Breast epithelium (tissue), 4 donors: ENCODE data around the gene EYA3. TPM values are rescaled to one million over a fixed set of nuclear protein-coding genes. Genes with fewer than 3 reads are reported as not detected.

Experiments
- DNase-seq, 2 donors: peaks; one replicate each; pipeline ENCODE4 v3.0.0-alpha.2; 2019; ENCODE audit warnings: low spot score in 2 of 2
- H3K27ac ChIP-seq, 2 donors: fragments of 200-600 bp; sonication (generic) in 1 of 2; one replicate each; pipeline ENCODE4 v1.5.1; 2016 to 2019; ENCODE audit warnings: mild to moderate bottlenecking in 1 of 2
- H3K27me3 ChIP-seq, 2 donors: fragments of 200-600 bp; sonication (generic) in 1 of 2; one replicate each; pipeline versions ENCODE4 v1.5.1 to v1.6.0; 2017 to 2019; ENCODE audit warnings: control low read depth in 1 of 2, mild to moderate bottlenecking in 1 of 2
- H3K36me3 ChIP-seq: fragments of 200-600 bp; one replicate; pipeline ENCODE4 v1.5.1; 2019
- H3K4me1 ChIP-seq, 2 donors: fragments of 200-600 bp; sonication (generic); one replicate each; pipeline ENCODE4 v1.5.1; 2016 to 2019; ENCODE audit warnings: control low read depth in 1 of 2
- H3K4me3 ChIP-seq, 3 donors: fragments of 200-600 bp; sonication (generic); 1 replicate in 2 of 3; 2 replicates in 1 of 3; pipeline ENCODE4 v1.5.1; 2016 to 2019; ENCODE audit warnings: mild to moderate bottlenecking in 3 of 3, moderate library complexity in 2 of 3
- H3K9me3 ChIP-seq, 2 donors: fragments of 200-600 bp; sonication (generic) in 1 of 2; one replicate each; pipeline ENCODE4 v1.5.1; 2016 to 2019; ENCODE audit warnings: control low read depth in 1 of 2
- CTCF ChIP-seq, 3 donors: fragments of 450-650 bp; IDR thresholded peaks; one replicate each; pipeline ENCODE4 v1.5.1; 2016 to 2017; ENCODE audit warnings: antibody characterized with exemption in 3 of 3, mild to moderate bottlenecking in 3 of 3, moderate library complexity in 3 of 3
- POLR2A ChIP-seq: fragments of 450-650 bp; IDR thresholded peaks from one replicate; pipeline ENCODE4 v1.6.1; 2016; ENCODE audit warnings: antibody characterized with exemption, mild to moderate bottlenecking, moderate library complexity
- POLR2AphosphoS5 ChIP-seq, 3 donors: sonication (generic); formaldehyde crosslinking; IDR thresholded peaks; one replicate each; pipeline ENCODE4 v1.6.1; 2017; ENCODE audit warnings: antibody characterized with exemption in 3 of 3
- intact Hi-C: fragments of 100-400 bp; cut with DNase I; formaldehyde crosslinking; loops from one replicate; pipeline ENCODE4 v1.15.1; 2023; ENCODE audit warnings: low total_unique reads
- total RNA-seq, 3 donors: library from RNA; depleted of rRNA; stranded (reverse); fragments of >200 nt; gene quantifications; one replicate each; pipeline ENCODE4 v1.1.0, GENCODE V29; 2016

The EYA3 gene
- total RNA-seq, 3 donors from 2014 or later, result 12.2 to 22.6 (median 18.1) TPM

GRCh38 chr1:27954186-27954585, 134.2 kb downstream of the EYA3 start:
- DNase-seq, result no peak
- no peak for TF ChIP-seq CTCF (IDR thresholded peaks at IDR 0.05)
- TF ChIP-seq POLR2AphosphoS5 (IDR thresholded peaks at IDR 0.05), result no peak
- no peak for TF ChIP-seq POLR2A
- intact Hi-C loops, result no loop called here
- Histone ChIP-seq H3K36me3 (no peaks in the 10 kb centered on the region), H3K4me3 (no peak overlapping the region), H3K27ac (no peak overlapping the region), H3K9me3 (no peaks in the 10 kb centered on the region), H3K27me3 (no peaks in the 10 kb centered on the region), H3K4me1 (no peaks in the 10 kb centered on the region)

GRCh38 chr1:27952147-27952546, 136.3 kb downstream of the EYA3 start:
- no peak for DNase-seq
- Histone ChIP-seq H3K36me3 (no peaks in the 10 kb centered on the region), H3K4me1 (no peaks in the 10 kb centered on the region), H3K4me3 (no peak overlapping the region), H3K27ac (no peak overlapping the region), H3K27me3 (no peaks in the 10 kb centered on the region), H3K9me3 (no peaks in the 10 kb centered on the region)
- TF ChIP-seq CTCF (IDR thresholded peaks at IDR 0.05) (no peak), POLR2AphosphoS5 (IDR thresholded peaks at IDR 0.05) (no peak), POLR2A (no peak)
- intact Hi-C loops, result no loop called here

GRCh38 chr1:27951396-27951795, 137.0 kb downstream of the EYA3 start:
- no peaks in the 10 kb centered on the region for H3K27me3 ChIP-seq
- H3K36me3 ChIP-seq, result no peaks in the 10 kb centered on the region
- TF ChIP-seq CTCF (IDR thresholded peaks at IDR 0.05) (no peak), POLR2A (no peak), POLR2AphosphoS5 (IDR thresholded peaks at IDR 0.05) (no peak)
- intact Hi-C loops, result loop anchor here (2.0 kb wide), 1 partner anchor 57 kb away; no protein-coding TSS in a partner anchor
- H3K4me1 ChIP-seq, result no peaks in the 10 kb centered on the region
- H3K4me3 ChIP-seq, result no peak overlapping the region
- H3K27ac ChIP-seq, result no peak overlapping the region
- no peak for DNase-seq
- H3K9me3 ChIP-seq, result no peaks in the 10 kb centered on the region

- intact Hi-C loops, result no loop called here
- Histone ChIP-seq H3K36me3 (no peaks in the 10 kb centered on the region), H3K27ac (no peak overlapping the region), H3K4me3 (no peak overlapping the region), H3K4me1 (no peaks in the 10 kb centered on the region), H3K27me3 (no peaks in the 10 kb centered on the region), H3K9me3 (no peaks in the 10 kb centered on the region)
- DNase-seq, result no peak
- TF ChIP-seq CTCF (IDR thresholded peaks at IDR 0.05) (no peak), POLR2A (no peak), POLR2AphosphoS5 (IDR thresholded peaks at IDR 0.05) (no peak)
Measured at GRCh38 chr1:27949027-27949426, 139.4 kb downstream of the EYA3 start.

GRCh38 chr1:27945020-27945419, 143.4 kb downstream of the EYA3 start:
- Histone ChIP-seq H3K36me3 (no peaks in the 10 kb centered on the region), H3K27ac (no peak overlapping the region), H3K27me3 (no peaks in the 10 kb centered on the region), H3K9me3 (no peaks in the 10 kb centered on the region), H3K4me1 (no peaks in the 10 kb centered on the region), H3K4me3 (no peak overlapping the region)
- no peak for DNase-seq
- no peak for TF ChIP-seq POLR2A
- no peak for TF ChIP-seq CTCF (IDR thresholded peaks at IDR 0.05)
- no peak for TF ChIP-seq POLR2AphosphoS5 (IDR thresholded peaks at IDR 0.05)
- intact Hi-C loops, result no loop called here
